Measurements from ENCODE around the gene MUSK. TPM values are rescaled to one million over a fixed set of nuclear protein-coding genes. Genes with fewer than 3 reads are reported as not detected.

Gene MUSK
- total RNA-seq, 1 donor from 2014 or later = not detected

- Mint-ChIP-seq H3K27me3 (ENCODE audit: unreplicated experiment) (no peaks in the 10 kb centered on the region), H3K27ac (ENCODE audit: unreplicated experiment) (no peak overlapping the region), H3K9me3 (ENCODE audit: unreplicated experiment) (no peaks in the 10 kb centered on the region), H3K36me3 (ENCODE audit: unreplicated experiment) (no peaks in the 10 kb centered on the region), H3K4me3 (ENCODE audit: unreplicated experiment) (no peak overlapping the region), H3K4me1 (ENCODE audit: unreplicated experiment) (peaks cover 5% of the 10 kb centered on the region)
- DNase-seq (ENCODE audit: extremely low spot score, unreplicated experiment) = no peak
- TF ChIP-seq, protein P1, sequence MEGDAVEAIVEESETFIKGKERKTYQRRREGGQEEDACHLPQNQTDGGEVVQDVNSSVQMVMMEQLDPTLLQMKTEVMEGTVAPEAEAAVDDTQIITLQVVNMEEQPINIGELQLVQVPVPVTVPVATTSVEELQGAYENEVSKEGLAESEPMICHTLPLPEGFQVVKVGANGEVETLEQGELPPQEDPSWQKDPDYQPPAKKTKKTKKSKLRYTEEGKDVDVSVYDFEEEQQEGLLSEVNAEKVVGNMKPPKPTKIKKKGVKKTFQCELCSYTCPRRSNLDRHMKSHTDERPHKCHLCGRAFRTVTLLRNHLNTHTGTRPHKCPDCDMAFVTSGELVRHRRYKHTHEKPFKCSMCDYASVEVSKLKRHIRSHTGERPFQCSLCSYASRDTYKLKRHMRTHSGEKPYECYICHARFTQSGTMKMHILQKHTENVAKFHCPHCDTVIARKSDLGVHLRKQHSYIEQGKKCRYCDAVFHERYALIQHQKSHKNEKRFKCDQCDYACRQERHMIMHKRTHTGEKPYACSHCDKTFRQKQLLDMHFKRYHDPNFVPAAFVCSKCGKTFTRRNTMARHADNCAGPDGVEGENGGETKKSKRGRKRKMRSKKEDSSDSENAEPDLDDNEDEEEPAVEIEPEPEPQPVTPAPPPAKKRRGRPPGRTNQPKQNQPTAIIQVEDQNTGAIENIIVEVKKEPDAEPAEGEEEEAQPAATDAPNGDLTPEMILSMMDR (IDR thresholded peaks at IDR 0.05) = no peak
Measured at GRCh38 chr9:110810262-110810976, 141.8 kb downstream of the MUSK start.

DNA sequence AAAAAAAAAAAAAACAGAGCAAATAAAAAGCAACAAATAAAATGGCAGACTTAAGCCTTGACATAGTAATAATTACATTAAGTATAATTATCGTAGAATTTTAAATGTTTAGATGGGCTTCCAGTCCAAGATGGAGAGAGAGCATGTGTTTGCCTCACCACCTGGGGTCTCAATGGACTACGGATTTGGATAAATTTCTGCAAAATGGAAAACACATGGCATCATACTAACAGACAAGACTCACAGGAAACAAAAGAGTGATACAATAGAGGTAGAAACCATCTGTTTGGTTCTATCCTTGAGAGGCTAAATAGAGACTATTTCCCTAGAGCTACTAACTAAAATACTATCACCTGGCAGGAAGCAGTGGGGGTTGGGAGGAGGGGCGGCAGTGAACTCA is 144.3 kb downstream of the MUSK start:
- no peaks in the 10 kb centered on the region for H3K27me3 Mint-ChIP-seq (ENCODE audit: unreplicated experiment)
- H3K4me1 Mint-ChIP-seq (ENCODE audit: unreplicated experiment) = peaks cover 5% of the 10 kb centered on the region
- DNase-seq (ENCODE audit: extremely low spot score, unreplicated experiment) = no peak
- H3K4me3 Mint-ChIP-seq (ENCODE audit: unreplicated experiment) = no peak overlapping the region
- no peak overlapping the region for H3K27ac Mint-ChIP-seq (ENCODE audit: unreplicated experiment)
- TF ChIP-seq, protein P1 (IDR thresholded peaks at IDR 0.05) = no peak
- no peaks in the 10 kb centered on the region for H3K9me3 Mint-ChIP-seq (ENCODE audit: unreplicated experiment)
- no peaks in the 10 kb centered on the region for H3K36me3 Mint-ChIP-seq (ENCODE audit: unreplicated experiment)

GRCh38 chr9:110814159-110814558 is 145.6 kb downstream of the MUSK start:
- TF ChIP-seq, protein P1 (IDR thresholded peaks at IDR 0.05) = no peak
- no peak for DNase-seq (ENCODE audit: extremely low spot score, unreplicated experiment)
- Mint-ChIP-seq H3K4me1 (ENCODE audit: unreplicated experiment) (peaks cover 2% of the 10 kb centered on the region), H3K9me3 (ENCODE audit: unreplicated experiment) (no peaks in the 10 kb centered on the region), H3K27me3 (ENCODE audit: unreplicated experiment) (no peaks in the 10 kb centered on the region), H3K27ac (ENCODE audit: unreplicated experiment) (no peak overlapping the region), H3K36me3 (ENCODE audit: unreplicated experiment) (no peaks in the 10 kb centered on the region), H3K4me3 (ENCODE audit: unreplicated experiment) (no peak overlapping the region)

DNA sequence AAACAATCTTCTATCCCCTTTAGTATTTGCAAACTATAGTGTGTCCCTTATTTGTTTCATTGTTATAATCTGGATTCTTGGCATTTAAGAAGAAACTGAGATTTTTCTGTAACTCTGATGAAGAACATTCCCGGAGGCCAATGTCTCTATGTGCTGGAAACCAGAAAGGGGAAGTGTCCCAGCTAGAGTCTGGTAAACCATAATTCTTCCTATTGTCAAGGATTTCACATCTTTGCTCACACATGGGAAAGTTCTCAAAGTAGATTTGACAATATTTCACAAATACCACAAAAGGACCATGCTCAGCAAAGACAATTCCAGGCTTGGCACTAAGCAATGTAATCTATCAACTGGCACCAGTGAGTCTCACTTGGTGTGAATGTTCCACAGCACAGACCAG is 146.8 kb downstream of the MUSK start:
- H3K27me3 Mint-ChIP-seq (ENCODE audit: unreplicated experiment) = no peaks in the 10 kb centered on the region
- TF ChIP-seq, protein P1 (IDR thresholded peaks at IDR 0.05) = no peak
- H3K4me3 Mint-ChIP-seq (ENCODE audit: unreplicated experiment) = no peak overlapping the region
- H3K4me1 Mint-ChIP-seq (ENCODE audit: unreplicated experiment) = peaks cover 2% of the 10 kb centered on the region
- no peak for DNase-seq (ENCODE audit: extremely low spot score, unreplicated experiment)
- H3K36me3 Mint-ChIP-seq (ENCODE audit: unreplicated experiment) = no peaks in the 10 kb centered on the region
- no peak overlapping the region for H3K27ac Mint-ChIP-seq (ENCODE audit: unreplicated experiment)
- no peaks in the 10 kb centered on the region for H3K9me3 Mint-ChIP-seq (ENCODE audit: unreplicated experiment)

DNA sequence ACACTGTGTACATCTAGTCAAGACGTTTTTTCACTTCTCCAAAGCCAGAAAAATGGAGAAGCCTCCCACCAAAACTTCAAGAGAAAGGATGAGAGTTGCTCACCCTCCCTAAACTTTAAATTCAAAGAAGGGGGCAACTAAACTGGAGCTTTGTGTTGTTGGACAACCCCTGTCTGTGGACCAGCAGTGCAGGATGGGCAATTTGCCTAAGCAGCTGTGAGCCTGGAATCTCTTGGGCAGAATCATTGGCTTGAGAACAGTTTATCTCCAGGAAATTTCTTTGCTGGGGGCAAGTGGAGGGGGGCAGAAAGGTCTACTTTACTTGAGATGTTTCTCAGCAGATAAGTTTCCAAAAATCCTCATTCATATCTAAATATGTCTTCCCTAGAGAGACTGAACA is 151.8 kb downstream of the MUSK start:
- Mint-ChIP-seq H3K4me3 (ENCODE audit: unreplicated experiment) (no peak overlapping the region), H3K36me3 (ENCODE audit: unreplicated experiment) (peaks cover 2% of the 10 kb centered on the region), H3K4me1 (ENCODE audit: unreplicated experiment) (peaks cover 7% of the 10 kb centered on the region), H3K9me3 (ENCODE audit: unreplicated experiment) (peaks cover 7% of the 10 kb centered on the region), H3K27ac (ENCODE audit: unreplicated experiment) (no peak overlapping the region), H3K27me3 (ENCODE audit: unreplicated experiment) (no peaks in the 10 kb centered on the region)
- TF ChIP-seq, protein P1 (IDR thresholded peaks at IDR 0.05) = no peak
- no peak for DNase-seq (ENCODE audit: extremely low spot score, unreplicated experiment)

Data from osteocyte (in vitro differentiated cells).